HG03108 (cell line): ENCODE data around the gene AMBP.

Source experiments
- ATAC-seq: cut with Tn5 transposase; IDR thresholded peaks from one replicate; pipeline ENCODE4 v1.9.1; 2021; ENCODE audit warnings: moderate library complexity; ENCODE audit not compliant: unreplicated experiment

The AMBP gene

DNA sequence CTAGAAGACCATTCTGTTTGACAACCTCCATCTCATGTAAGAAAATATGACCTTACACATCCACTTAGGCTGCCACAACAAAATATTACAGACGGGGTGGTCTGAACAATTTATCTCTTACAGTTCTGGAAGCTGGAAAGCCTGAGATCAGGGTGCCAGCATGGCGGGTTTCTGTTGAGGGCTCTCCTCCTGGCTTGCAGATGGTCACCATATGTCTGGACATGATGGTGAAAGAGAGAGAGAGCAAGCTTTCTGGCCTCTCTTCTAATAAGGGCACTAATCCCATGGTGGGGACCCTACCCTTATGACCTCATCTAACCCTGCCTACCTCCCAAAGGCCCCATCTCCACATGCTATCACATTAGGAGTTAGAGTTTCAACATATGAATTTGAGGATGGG lies 66.0 kb downstream of the AMBP start:
- ATAC-seq: no peak

DNA sequence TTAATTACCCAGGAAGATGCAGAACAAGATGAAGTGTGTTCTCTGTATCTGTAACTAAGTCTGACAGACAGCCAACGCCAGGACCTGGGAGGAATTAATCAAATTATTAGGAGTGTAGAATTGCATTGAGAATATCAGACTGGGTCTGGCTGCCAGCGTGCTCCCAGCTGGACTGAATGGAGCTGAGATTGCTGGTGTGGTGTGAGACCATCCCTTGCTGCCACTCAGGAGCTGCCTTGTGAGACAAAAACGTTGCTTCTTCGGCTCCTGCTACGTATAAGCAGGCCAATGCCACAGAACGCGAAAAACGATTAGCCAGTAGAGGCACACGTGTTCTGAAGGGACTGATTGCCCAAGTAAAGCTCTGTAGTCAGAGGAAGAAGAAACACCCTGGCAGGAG lies 66.8 kb downstream of the AMBP start:
- no peak for ATAC-seq
